Tibial nerve (tissue), 4 donors: ENCODE results near the gene DOK3.

Source experiments
- EP300 ChIP-seq, 2 donors: sonication (generic); formaldehyde crosslinking; IDR thresholded peaks; one replicate each; pipeline ENCODE4 v1.6.1; 2017; ENCODE audit warnings: antibody characterized with exemption in 2 of 2, mild to moderate bottlenecking in 1 of 2
- POLR2A ChIP-seq, 2 donors: fragments of 450-650 bp; IDR thresholded peaks; one replicate each; pipeline ENCODE4 v1.6.1; 2017; ENCODE audit warnings: antibody characterized with exemption in 2 of 2, mild to moderate bottlenecking in 2 of 2, moderate library complexity in 2 of 2
- TF ChIP-seq, protein P1 (sequence below), 5 experiments: fragments of 200-600 bp in 3 of 5; fragments of 450-650 bp in 2 of 5; sonication (generic) in 3 of 5; IDR thresholded peaks; one replicate each; pipeline ENCODE4 v1.5.1; 2016 to 2019; ENCODE audit warnings: antibody characterized with exemption in 5 of 5, mild to moderate bottlenecking in 3 of 5, moderate library complexity in 2 of 5

DNA sequence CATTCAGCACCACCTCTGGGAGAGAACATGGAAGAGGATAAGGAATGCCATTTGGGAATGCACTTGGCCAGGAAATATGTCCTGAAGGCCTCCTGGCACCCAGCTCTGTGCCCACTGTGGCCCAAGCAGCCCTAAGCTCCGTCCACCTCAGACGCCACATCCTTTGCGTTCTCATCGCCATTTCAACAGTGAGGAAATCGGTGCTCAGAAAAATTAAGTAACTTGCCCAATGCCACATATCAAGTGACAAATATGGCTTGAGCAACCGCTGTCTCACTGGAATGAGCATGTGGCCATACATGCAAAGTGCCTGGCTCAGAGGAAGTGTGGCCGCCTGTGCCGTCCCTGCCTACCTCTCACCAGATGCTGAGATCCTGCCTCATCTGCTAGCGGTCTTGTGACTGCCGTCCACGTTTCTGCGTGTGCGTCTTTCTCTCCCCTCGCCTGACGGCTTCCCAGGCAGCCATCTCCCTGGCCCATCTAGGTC is 984 bp upstream of the DOK3 start:
- TF ChIP-seq POLR2A (IDR thresholded peaks at IDR 0.05) (no peak), EP300 (IDR thresholded peaks at IDR 0.05) (no peak)
- TF ChIP-seq, protein P1, sequence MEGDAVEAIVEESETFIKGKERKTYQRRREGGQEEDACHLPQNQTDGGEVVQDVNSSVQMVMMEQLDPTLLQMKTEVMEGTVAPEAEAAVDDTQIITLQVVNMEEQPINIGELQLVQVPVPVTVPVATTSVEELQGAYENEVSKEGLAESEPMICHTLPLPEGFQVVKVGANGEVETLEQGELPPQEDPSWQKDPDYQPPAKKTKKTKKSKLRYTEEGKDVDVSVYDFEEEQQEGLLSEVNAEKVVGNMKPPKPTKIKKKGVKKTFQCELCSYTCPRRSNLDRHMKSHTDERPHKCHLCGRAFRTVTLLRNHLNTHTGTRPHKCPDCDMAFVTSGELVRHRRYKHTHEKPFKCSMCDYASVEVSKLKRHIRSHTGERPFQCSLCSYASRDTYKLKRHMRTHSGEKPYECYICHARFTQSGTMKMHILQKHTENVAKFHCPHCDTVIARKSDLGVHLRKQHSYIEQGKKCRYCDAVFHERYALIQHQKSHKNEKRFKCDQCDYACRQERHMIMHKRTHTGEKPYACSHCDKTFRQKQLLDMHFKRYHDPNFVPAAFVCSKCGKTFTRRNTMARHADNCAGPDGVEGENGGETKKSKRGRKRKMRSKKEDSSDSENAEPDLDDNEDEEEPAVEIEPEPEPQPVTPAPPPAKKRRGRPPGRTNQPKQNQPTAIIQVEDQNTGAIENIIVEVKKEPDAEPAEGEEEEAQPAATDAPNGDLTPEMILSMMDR (IDR thresholded peaks at IDR 0.05): no peak
